Liver (tissue), 9 donors: ENCODE measurements around the gene CHST13. TPM values are rescaled to one million over a fixed set of nuclear protein-coding genes. Genes with fewer than 3 reads are reported as not detected.

Experiments used
- DNase-seq: peaks from one replicate; pipeline ENCODE4 v3.0.0-alpha.2; 2017; ENCODE audit warnings: low spot score
- H3K27ac ChIP-seq, 2 donors: one replicate each; pipeline ENCODE4 v1.7.0; 2013; ENCODE audit warnings: inconsistent platforms in 2 of 2, low read length in 2 of 2, control low read depth in 1 of 2, low read depth in 1 of 2, mild to moderate bottlenecking in 1 of 2
- H3K27me3 ChIP-seq, 4 donors: one replicate each; pipeline versions ENCODE4 v1.6.1 to v1.7.0; 2013; ENCODE audit warnings: low read length in 3 of 4, inconsistent platforms in 1 of 4, mild to moderate bottlenecking in 1 of 4, moderate library complexity in 1 of 4; ENCODE audit not compliant: control insufficient read depth in 4 of 4, insufficient read depth in 4 of 4
- H3K36me3 ChIP-seq, 4 donors: one replicate each; pipeline versions ENCODE4 v1.6.1 to v1.7.0; 2013; ENCODE audit warnings: low read length in 3 of 4, mild to moderate bottlenecking in 3 of 4, low read depth in 1 of 4, moderate library complexity in 1 of 4; ENCODE audit not compliant: control insufficient read depth in 4 of 4, insufficient read depth in 3 of 4
- H3K4me1 ChIP-seq, 4 donors: one replicate each; pipeline versions ENCODE4 v1.6.1 to v1.7.0; 2013; ENCODE audit warnings: low read length in 3 of 4, mild to moderate bottlenecking in 3 of 4, moderate library complexity in 1 of 4; ENCODE audit not compliant: control insufficient read depth in 4 of 4, insufficient read depth in 4 of 4
- H3K4me3 ChIP-seq, 3 donors: one replicate each; pipeline versions ENCODE4 v1.6.1 to v1.7.0; 2013; ENCODE audit warnings: low read length in 3 of 3, control low read depth in 1 of 3, low read depth in 1 of 3, mild to moderate bottlenecking in 1 of 3
- H3K9ac ChIP-seq, 2 donors: one replicate each; pipeline ENCODE4 v1.7.0; 2013; ENCODE audit warnings: low read length in 2 of 2, mild to moderate bottlenecking in 2 of 2, moderate library complexity in 2 of 2, control low read depth in 1 of 2, low read depth in 1 of 2
- H3K9me3 ChIP-seq, 4 donors: one replicate each; pipeline versions ENCODE4 v1.6.1 to v1.7.0; 2013; ENCODE audit warnings: low read length in 3 of 4; ENCODE audit not compliant: control insufficient read depth in 4 of 4
- CTCF ChIP-seq: fragments of 150-350 bp; IDR thresholded peaks from 2 replicates; pipeline ENCODE4 v1.5.1; 2017; ENCODE audit warnings: improper control_type of control experiment, low read depth, low read length; ENCODE audit not compliant: missing input control
- EGR1 ChIP-seq, 2 donors: IDR thresholded peaks; 2 replicates each; pipeline ENCODE4 v1.6.1; 2016 to 2018; ENCODE audit warnings: antibody characterized with exemption in 2 of 2, low read depth in 2 of 2
- FOXA1 ChIP-seq: IDR thresholded peaks from 2 replicates; pipeline ENCODE4 v1.6.1; 2016; ENCODE audit warnings: antibody characterized with exemption
- FOXA2 ChIP-seq: IDR thresholded peaks from 2 replicates; pipeline ENCODE4 v1.6.1; 2016; ENCODE audit warnings: antibody characterized with exemption
- GABPA ChIP-seq, 2 donors: IDR thresholded peaks in 1 of 2; conservative IDR thresholded peaks in 1 of 2; 2 replicates each; pipeline ENCODE4 v1.6.1; 2016; ENCODE audit warnings: antibody characterized with exemption in 2 of 2, mild to moderate bottlenecking in 1 of 2, moderate library complexity in 1 of 2
- HNF4A ChIP-seq, 2 donors: conservative IDR thresholded peaks; 2 replicates each; pipeline ENCODE4 v1.6.1; 2016; ENCODE audit warnings: antibody characterized with exemption in 2 of 2, mild to moderate bottlenecking in 2 of 2
- HNF4G ChIP-seq: IDR thresholded peaks from 2 replicates; pipeline ENCODE4 v1.6.1; 2016; ENCODE audit warnings: antibody characterized with exemption
- JUND ChIP-seq, 2 donors: IDR thresholded peaks; 2 replicates each; pipeline ENCODE4 v1.6.1; 2016; ENCODE audit warnings: antibody characterized with exemption in 2 of 2
- NR2F2 ChIP-seq: IDR thresholded peaks from 2 replicates; pipeline ENCODE4 v1.6.1; 2016; ENCODE audit warnings: antibody characterized with exemption
- RAD21 ChIP-seq, 2 donors: IDR thresholded peaks; 2 replicates each; pipeline ENCODE4 v1.6.1; 2016; ENCODE audit warnings: antibody characterized with exemption in 2 of 2, mild to moderate bottlenecking in 2 of 2
- RXRA ChIP-seq, 2 donors: IDR thresholded peaks; 2 replicates each; pipeline ENCODE4 v1.6.1; 2017 to 2018; ENCODE audit warnings: antibody characterized with exemption in 2 of 2, mild to moderate bottlenecking in 1 of 2
- SP1 ChIP-seq: IDR thresholded peaks from 2 replicates; pipeline ENCODE4 v1.6.1; 2018; ENCODE audit warnings: antibody characterized with exemption, mild to moderate bottlenecking
- TAF1 ChIP-seq: conservative IDR thresholded peaks from 2 replicates; pipeline ENCODE4 v1.6.1; 2016; ENCODE audit warnings: antibody characterized with exemption, mild to moderate bottlenecking
- YY1 ChIP-seq: IDR thresholded peaks from 2 replicates; pipeline ENCODE4 v1.6.1; 2016; ENCODE audit warnings: antibody characterized with exemption, mild to moderate bottlenecking
- WGBS: extraction: QIAGEN DNeasy Blood & Tissue Kit; methylation state at CpG from one replicate; pipeline ENCODE4 v1.1.7; 2013; 5-methylcytosine and 5-hydroxymethylcytosine counted together
- polyA plus RNA-seq, 2 donors: library from polyadenylated mRNA; stranded (reverse) in 1 of 2; unstranded in 1 of 2; fragments of 200-250 nt in 1 of 2; fragments of >200 nt in 1 of 2; fragmentation: Nextera tagmentation in 1 of 2; extraction: Ambion mirVana in 1 of 2; gene quantifications; one replicate each; pipeline versions ENCODE4 v1.2.1 to v1.2.3, GENCODE V29; 2013 to 2015
- total RNA-seq, 2 donors: library from RNA; depleted of rRNA; stranded (reverse); fragments of >200 nt; gene quantifications; one replicate each; pipeline ENCODE4 v1.2.3, GENCODE V29; 2014
- TF ChIP-seq, protein P1 (sequence below): IDR thresholded peaks from 2 replicates; pipeline ENCODE4 v1.6.1; 2016; ENCODE audit warnings: antibody characterized with exemption
- TF ChIP-seq, protein P2 (sequence below): IDR thresholded peaks from 2 replicates; pipeline ENCODE4 v1.6.1; 2016; ENCODE audit warnings: antibody characterized with exemption
- TF ChIP-seq, protein P3 (sequence below): IDR thresholded peaks from 2 replicates; pipeline ENCODE4 v1.6.1; 2016; ENCODE audit warnings: antibody characterized with exemption
- TF ChIP-seq, protein P4 (sequence below): IDR thresholded peaks from 2 replicates; pipeline ENCODE4 v1.6.1; 2016; ENCODE audit warnings: antibody characterized with exemption, mild to moderate bottlenecking
- donor health status: healthy.
- donor health status: healthy.
- donor health status: healthy.
- donor health status: healthy.
- donor health status: healthy.

The CHST13 gene
- total and polyA plus RNA-seq, 4 donors = 19.7 to 39.1 (median 25.2) TPM

DNA sequence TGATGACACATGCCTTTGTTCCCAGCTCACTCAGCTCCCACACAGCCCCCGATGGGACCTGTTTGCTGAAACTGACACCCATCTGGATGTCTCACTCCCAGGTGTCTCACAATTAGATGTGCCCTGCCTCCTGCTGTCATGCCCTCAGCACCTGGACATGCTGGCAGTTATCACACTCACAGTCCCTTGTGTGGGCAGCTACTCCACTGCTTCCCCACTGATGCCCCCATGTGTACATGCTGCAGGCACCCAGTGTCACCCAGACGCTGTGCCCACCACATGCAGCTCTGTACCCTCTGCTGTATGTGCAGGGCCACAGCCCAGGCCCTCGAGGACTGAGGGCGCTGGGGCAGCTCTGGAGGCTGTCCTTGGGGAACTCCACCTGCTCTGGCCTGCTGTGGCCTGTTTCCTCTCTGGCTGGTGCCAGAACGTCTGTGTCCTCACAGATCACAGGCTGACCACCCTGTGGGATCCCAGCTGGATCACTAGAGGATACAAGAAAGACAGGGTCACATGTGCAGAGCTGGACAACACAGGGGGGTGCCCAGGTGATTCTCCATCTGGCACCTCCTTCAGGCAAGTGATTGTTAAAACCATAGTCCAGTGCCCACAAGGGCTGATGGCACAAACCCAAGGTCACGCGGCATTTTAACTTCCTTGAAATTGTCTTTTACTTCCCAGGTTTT, 20.8 kb downstream of the CHST13 start:
- no peaks in the 10 kb centered on the region for H3K9me3 ChIP-seq
- no peak overlapping the region for H3K9ac ChIP-seq
- H3K36me3 ChIP-seq = peaks cover 0 to 6% (median 0%) of the 10 kb centered on the region in 4 donors
- H3K27me3 ChIP-seq = no peaks in the 10 kb centered on the region
- H3K4me3 ChIP-seq = no peak overlapping the region
- WGBS = 80% methylated on average over 7 of the region's 7 CpGs
- no peak for TF ChIP-seq RXRA (IDR thresholded peaks at IDR 0.05)
- TF ChIP-seq TAF1 = no peak
- no peak for TF ChIP-seq FOXA1
- TF ChIP-seq HNF4G = no peak
- no peak for TF ChIP-seq GABPA (IDR thresholded peaks at IDR 0.05 in 1 of 2, conservative IDR thresholded peaks at IDR 0.05 in 1 of 2)
- TF ChIP-seq, protein P1, sequence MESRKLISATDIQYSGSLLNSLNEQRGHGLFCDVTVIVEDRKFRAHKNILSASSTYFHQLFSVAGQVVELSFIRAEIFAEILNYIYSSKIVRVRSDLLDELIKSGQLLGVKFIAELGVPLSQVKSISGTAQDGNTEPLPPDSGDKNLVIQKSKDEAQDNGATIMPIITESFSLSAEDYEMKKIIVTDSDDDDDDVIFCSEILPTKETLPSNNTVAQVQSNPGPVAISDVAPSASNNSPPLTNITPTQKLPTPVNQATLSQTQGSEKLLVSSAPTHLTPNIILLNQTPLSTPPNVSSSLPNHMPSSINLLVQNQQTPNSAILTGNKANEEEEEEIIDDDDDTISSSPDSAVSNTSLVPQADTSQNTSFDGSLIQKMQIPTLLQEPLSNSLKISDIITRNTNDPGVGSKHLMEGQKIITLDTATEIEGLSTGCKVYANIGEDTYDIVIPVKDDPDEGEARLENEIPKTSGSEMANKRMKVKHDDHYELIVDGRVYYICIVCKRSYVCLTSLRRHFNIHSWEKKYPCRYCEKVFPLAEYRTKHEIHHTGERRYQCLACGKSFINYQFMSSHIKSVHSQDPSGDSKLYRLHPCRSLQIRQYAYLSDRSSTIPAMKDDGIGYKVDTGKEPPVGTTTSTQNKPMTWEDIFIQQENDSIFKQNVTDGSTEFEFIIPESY = no peak
- H3K4me1 ChIP-seq = peaks cover 0 to 8% (median 1%) of the 10 kb centered on the region in 4 donors
- H3K27ac ChIP-seq = no peak overlapping the region
- DNase-seq = no peak

DNA sequence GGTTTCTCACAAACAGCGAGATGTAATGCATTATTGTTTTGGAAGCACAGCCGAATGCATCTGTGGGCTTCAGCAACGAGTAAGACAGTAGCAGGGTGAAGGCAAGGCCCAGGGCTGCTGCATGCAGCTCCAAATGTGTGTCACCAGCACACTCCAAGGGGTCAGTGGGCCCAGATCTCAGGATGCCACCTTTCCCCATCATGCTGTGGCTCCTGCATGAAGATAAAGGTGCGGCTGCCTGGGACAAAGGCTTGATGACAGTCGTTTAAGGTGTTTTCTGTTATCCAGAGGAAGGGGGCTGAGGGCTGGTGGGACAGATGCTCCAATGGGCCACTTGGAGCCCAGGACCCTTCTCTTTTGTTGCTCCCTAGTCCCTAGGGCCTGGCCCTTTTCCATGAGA, 21.6 kb downstream of the CHST13 start:
- peaks cover 0 to under 1% (median 0%) of the 10 kb centered on the region in 4 donors for H3K4me1 ChIP-seq

More for the DNA sequence above, 21.6 kb downstream of the CHST13 start:
- no peak overlapping the region for H3K9ac ChIP-seq
- H3K9me3 ChIP-seq = no peaks in the 10 kb centered on the region
- H3K4me3 ChIP-seq = no peak overlapping the region
- H3K27me3 ChIP-seq = no peaks in the 10 kb centered on the region
- H3K27ac ChIP-seq = no peak overlapping the region
- peaks cover 0 to 6% (median 0%) of the 10 kb centered on the region in 4 donors for H3K36me3 ChIP-seq
- WGBS = 85% methylated on average over 5 of the region's 5 CpGs
- TF ChIP-seq EGR1 (IDR thresholded peaks at IDR 0.05; ENCODE audit: low read depth in 2 of 2) (no peak), TAF1 (no peak), SP1 (no peak), HNF4A (conservative IDR thresholded peaks at IDR 0.05) (no peak), CTCF (no peak), GABPA (IDR thresholded peaks at IDR 0.05 in 1 of 2, conservative IDR thresholded peaks at IDR 0.05 in 1 of 2) (no peak), YY1 (no peak), FOXA1 (no peak), JUND (IDR thresholded peaks at IDR 0.05) (no peak), HNF4G (no peak), FOXA2 (no peak), RAD21 (IDR thresholded peaks at IDR 0.05) (no peak), NR2F2 (no peak)
- TF ChIP-seq, protein P2, sequence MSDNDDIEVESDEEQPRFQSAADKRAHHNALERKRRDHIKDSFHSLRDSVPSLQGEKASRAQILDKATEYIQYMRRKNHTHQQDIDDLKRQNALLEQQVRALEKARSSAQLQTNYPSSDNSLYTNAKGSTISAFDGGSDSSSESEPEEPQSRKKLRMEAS = no peak
- TF ChIP-seq, protein P1 = no peak
- TF ChIP-seq, protein P3, sequence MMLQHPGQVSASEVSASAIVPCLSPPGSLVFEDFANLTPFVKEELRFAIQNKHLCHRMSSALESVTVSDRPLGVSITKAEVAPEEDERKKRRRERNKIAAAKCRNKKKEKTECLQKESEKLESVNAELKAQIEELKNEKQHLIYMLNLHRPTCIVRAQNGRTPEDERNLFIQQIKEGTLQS = no peak
- TF ChIP-seq, protein P4, sequence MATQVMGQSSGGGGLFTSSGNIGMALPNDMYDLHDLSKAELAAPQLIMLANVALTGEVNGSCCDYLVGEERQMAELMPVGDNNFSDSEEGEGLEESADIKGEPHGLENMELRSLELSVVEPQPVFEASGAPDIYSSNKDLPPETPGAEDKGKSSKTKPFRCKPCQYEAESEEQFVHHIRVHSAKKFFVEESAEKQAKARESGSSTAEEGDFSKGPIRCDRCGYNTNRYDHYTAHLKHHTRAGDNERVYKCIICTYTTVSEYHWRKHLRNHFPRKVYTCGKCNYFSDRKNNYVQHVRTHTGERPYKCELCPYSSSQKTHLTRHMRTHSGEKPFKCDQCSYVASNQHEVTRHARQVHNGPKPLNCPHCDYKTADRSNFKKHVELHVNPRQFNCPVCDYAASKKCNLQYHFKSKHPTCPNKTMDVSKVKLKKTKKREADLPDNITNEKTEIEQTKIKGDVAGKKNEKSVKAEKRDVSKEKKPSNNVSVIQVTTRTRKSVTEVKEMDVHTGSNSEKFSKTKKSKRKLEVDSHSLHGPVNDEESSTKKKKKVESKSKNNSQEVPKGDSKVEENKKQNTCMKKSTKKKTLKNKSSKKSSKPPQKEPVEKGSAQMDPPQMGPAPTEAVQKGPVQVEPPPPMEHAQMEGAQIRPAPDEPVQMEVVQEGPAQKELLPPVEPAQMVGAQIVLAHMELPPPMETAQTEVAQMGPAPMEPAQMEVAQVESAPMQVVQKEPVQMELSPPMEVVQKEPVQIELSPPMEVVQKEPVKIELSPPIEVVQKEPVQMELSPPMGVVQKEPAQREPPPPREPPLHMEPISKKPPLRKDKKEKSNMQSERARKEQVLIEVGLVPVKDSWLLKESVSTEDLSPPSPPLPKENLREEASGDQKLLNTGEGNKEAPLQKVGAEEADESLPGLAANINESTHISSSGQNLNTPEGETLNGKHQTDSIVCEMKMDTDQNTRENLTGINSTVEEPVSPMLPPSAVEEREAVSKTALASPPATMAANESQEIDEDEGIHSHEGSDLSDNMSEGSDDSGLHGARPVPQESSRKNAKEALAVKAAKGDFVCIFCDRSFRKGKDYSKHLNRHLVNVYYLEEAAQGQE = no peak
- no peak for DNase-seq
